ENCODE measurements around the gene RNF151. TPM values are rescaled to one million over a fixed set of nuclear protein-coding genes. Genes with fewer than 3 reads are reported as not detected.
"Not testable (repeated sequence)": the region's sequence is repeated elsewhere in the genome, so short reads cannot be mapped to it uniquely, and the experiment has no call there.

Gene RNF151
- total RNA-seq, 2 donors from 2014 or later = 0.44 TPM; not detected in 1

DNA sequence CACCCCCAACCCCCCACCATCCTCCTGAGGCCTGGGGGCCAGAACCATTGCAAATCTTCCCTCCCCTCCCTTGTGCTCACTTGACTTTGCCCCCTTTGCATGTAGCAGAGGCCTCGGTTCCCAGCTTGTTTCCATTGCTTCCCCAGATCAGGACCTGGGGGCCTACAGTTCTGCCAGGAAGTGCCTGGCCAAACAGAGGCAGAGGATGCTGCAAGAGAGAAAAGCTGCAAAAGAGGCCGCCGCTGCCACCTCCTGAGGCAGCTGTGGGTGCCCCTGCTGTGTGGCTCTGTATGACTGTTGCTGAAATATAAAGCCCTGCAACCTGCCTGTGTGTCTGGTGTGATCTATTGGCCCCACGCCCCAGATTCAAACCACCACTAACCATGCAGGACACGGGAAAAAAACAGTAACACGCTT, 5.0 kb upstream of the RNF151 start:
- H3K27ac Mint-ChIP-seq = peak overlapping the region; percentile 66
- H3K27ac ChIP-seq (ENCODE audit: low read depth, low read length) = no peak overlapping the region

DNA sequence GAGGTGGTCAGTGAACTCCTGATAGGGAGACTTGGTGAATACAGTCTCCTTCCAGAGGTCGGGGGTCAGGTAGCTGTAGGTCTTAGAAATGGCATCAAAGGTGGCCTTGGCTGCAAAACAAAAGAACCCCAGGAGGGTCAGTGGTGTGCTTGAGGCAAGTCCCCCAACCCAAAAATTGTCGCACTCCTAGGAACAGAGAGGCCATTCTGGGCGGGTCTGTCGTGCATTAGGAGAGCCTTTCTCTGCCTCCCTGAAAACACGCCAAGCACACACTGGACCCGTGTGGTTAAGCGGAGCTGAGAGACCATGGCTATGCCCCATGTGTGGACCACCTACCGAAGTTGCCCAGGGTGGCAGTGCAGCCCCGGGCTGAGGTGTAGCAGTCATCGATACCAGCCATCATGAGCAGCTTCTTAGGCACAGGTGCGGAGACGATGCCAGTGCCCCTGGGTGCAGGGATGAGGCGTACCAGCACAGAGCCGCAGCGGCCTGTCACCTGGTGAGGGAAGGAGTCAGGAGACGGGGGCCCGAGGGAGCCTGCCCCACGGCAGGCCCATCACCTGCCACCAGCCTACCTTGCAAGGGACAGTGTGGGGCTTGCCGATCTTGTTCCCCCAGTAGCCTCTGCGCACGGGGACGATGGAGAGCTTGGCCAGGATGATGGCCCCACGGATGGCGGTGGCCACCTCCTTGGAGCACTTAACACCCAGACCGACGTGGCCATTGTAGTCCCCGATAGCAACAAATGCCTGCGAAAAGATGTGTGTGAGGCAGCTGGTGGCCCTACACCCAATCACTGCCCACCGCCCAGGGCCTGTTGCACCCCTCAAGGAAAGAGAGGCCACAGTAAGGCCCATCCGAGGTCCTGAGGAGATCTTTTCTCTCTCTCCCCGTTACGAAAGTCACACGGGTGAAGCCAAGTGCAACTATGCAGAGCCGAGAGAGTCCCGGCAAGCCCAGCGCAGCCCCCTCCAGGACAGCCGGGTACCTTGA, 4.2 kb upstream of the RNF151 start:
- H3K4me3 ChIP-seq (ENCODE audit: low read length) = peak overlapping the region; percentile 93
- WGBS, 2 experiments (ENCODE audit: insufficient coverage in 1 of 2, insufficient read length in 1 of 2) = 83 to 89% methylated on average over 4 to 37 of the region's 37 CpGs
- Mint-ChIP-seq H3K4me3 (peak overlapping the region; percentile 93), H3K4me1 (peaks cover 35% of the 10 kb centered on the region), H3K36me3 (ENCODE audit: low read depth) (peaks cover 33% of the 10 kb centered on the region), H3K27ac (peak overlapping the region; percentile 83)
- H3K36me3 ChIP-seq (ENCODE audit: control insufficient read depth, insufficient read depth, low read length) = peaks cover 24% of the 10 kb centered on the region
- H3K27ac ChIP-seq (ENCODE audit: low read depth, low read length); H3K9me3 Mint-ChIP-seq; H3K27me3 Mint-ChIP-seq (ENCODE audit: insufficient read depth); H3K9me3 ChIP-seq (ENCODE audit: control insufficient read depth, low read length); H3K27me3 ChIP-seq (ENCODE audit: control insufficient read depth, insufficient read depth, low read length, poor library complexity, severe bottlenecking); DNase-seq; H3K4me1 ChIP-seq (ENCODE audit: control insufficient read depth, insufficient read depth, low read length): not testable (repeated sequence)
- peak overlapping the region; percentile 96 for H3K9ac ChIP-seq (ENCODE audit: extremely low read depth, low read length, poor library complexity, severe bottlenecking)

More for the DNA sequence above, 5.0 kb upstream of the RNF151 start:
- Histone ChIP-seq H3K4me1 (ENCODE audit: control insufficient read depth, insufficient read depth, low read length) (peaks cover 2% of the 10 kb centered on the region), H3K4me3 (ENCODE audit: low read length) (no peak overlapping the region), H3K9ac (ENCODE audit: extremely low read depth, low read length, poor library complexity, severe bottlenecking) (no peak overlapping the region), H3K9me3 (ENCODE audit: control insufficient read depth, low read length) (no peaks in the 10 kb centered on the region), H3K36me3 (ENCODE audit: control insufficient read depth, insufficient read depth, low read length) (peaks cover 24% of the 10 kb centered on the region), H3K27me3 (ENCODE audit: control insufficient read depth, insufficient read depth, low read length, poor library complexity, severe bottlenecking) (no peaks in the 10 kb centered on the region)
- peak; percentile 73 for DNase-seq
- TF ChIP-seq, protein P1, sequence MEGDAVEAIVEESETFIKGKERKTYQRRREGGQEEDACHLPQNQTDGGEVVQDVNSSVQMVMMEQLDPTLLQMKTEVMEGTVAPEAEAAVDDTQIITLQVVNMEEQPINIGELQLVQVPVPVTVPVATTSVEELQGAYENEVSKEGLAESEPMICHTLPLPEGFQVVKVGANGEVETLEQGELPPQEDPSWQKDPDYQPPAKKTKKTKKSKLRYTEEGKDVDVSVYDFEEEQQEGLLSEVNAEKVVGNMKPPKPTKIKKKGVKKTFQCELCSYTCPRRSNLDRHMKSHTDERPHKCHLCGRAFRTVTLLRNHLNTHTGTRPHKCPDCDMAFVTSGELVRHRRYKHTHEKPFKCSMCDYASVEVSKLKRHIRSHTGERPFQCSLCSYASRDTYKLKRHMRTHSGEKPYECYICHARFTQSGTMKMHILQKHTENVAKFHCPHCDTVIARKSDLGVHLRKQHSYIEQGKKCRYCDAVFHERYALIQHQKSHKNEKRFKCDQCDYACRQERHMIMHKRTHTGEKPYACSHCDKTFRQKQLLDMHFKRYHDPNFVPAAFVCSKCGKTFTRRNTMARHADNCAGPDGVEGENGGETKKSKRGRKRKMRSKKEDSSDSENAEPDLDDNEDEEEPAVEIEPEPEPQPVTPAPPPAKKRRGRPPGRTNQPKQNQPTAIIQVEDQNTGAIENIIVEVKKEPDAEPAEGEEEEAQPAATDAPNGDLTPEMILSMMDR (conservative IDR thresholded peaks at IDR 0.05) = no peak
- Mint-ChIP-seq H3K4me3 (peak overlapping the region; percentile 93), H3K9me3 (peaks cover 5% of the 10 kb centered on the region), H3K36me3 (ENCODE audit: low read depth) (peaks cover 33% of the 10 kb centered on the region), H3K4me1 (peaks cover 35% of the 10 kb centered on the region), H3K27me3 (ENCODE audit: insufficient read depth) (peaks cover 16% of the 10 kb centered on the region)
- WGBS, 2 experiments (ENCODE audit: insufficient coverage in 1 of 2, insufficient read length in 1 of 2) = 71 to 78% methylated on average over 1 to 6 of the region's 6 CpGs

GRCh38 chr16:1963806-1964505, 2.7 kb upstream of the RNF151 start:
- Mint-ChIP-seq H3K4me1 (peaks cover 35% of the 10 kb centered on the region), H3K4me3 (peak overlapping the region; percentile 93), H3K27me3 (ENCODE audit: insufficient read depth) (peaks cover 3% of the 10 kb centered on the region), H3K36me3 (ENCODE audit: low read depth) (peaks cover 33% of the 10 kb centered on the region), H3K27ac (peak overlapping the region; percentile 83), H3K9me3 (no peaks in the 10 kb centered on the region)
- no peak for DNase-seq
- H3K4me3 ChIP-seq (ENCODE audit: low read length) = peak overlapping the region; percentile 93
- no peaks in the 10 kb centered on the region for H3K9me3 ChIP-seq (ENCODE audit: control insufficient read depth, low read length)
- H3K27me3 ChIP-seq (ENCODE audit: control insufficient read depth, insufficient read depth, low read length, poor library complexity, severe bottlenecking) = no peaks in the 10 kb centered on the region
- H3K36me3 ChIP-seq (ENCODE audit: control insufficient read depth, insufficient read depth, low read length) = peaks cover 24% of the 10 kb centered on the region
- 2 to 4% methylated on average over 14 to 36 of the region's 44 CpGs for WGBS, 2 experiments (ENCODE audit: insufficient coverage in 1 of 2, insufficient read length in 1 of 2)
- H3K27ac ChIP-seq (ENCODE audit: low read depth, low read length) = peak overlapping the region; percentile 92
- H3K4me1 ChIP-seq (ENCODE audit: control insufficient read depth, insufficient read depth, low read length) = peaks cover 2% of the 10 kb centered on the region
- TF ChIP-seq, protein P1 (conservative IDR thresholded peaks at IDR 0.05) = peak; percentile 24
- peak overlapping the region; percentile 96 for H3K9ac ChIP-seq (ENCODE audit: extremely low read depth, low read length, poor library complexity, severe bottlenecking)

Measured in endodermal cell (in vitro differentiated cells).